H1 (cell line): ENCODE measurements around the gene CD276. TPM values are rescaled to one million over a fixed set of nuclear protein-coding genes. Genes with fewer than 3 reads are reported as not detected.

Experiments
- CTCF ChIA-PET: fragments of 300-600 bp; sonication (Branson Sonifier 250); formaldehyde crosslinking; loops from one replicate; lab custom pipeline; 2021; ENCODE audit not compliant: partially characterized antibody; lab: Charles Lee
- POLR2A ChIA-PET: fragments of 300-600 bp; sonication (Branson Sonifier 250); formaldehyde crosslinking; loops from one replicate; lab custom pipeline; 2021; ENCODE audit warnings: inconsistent platforms; ENCODE audit not compliant: partially characterized antibody; lab: Charles Lee
- DNase-seq, 2 experiments: peaks; one replicate each; pipeline versions ENCODE4 v3.0.0 to v3.0.0-alpha.2; 2010 to 2022; ENCODE audit warnings: low spot score in 2 of 2, low read depth in 1 of 2, mixed read lengths in 1 of 2
- FAIRE-seq: peaks from 2 replicates; lab custom pipeline; 2011; peaks lifted over from hg19 to GRCh38; lab: Jason Lieb, UNC
- H2AFZ ChIP-seq: 2 replicates; pipeline ENCODE4 v1.8.1; 2012; ENCODE audit warnings: low read length, inconsistent platforms
- H2AK5ac ChIP-seq: 2 replicates; pipeline ENCODE4 v1.6.1; 2013; ENCODE audit warnings: low read depth, low read length
- H2BK120ac ChIP-seq: replicated peaks from 2 replicates; pipeline ENCODE3; 2013; ENCODE audit warnings: low read depth, low read length, inconsistent platforms
- H2BK12ac ChIP-seq: 2 replicates; pipeline ENCODE4 v1.6.1; 2013; ENCODE audit warnings: low read depth, low read length
- H2BK15ac ChIP-seq: 2 replicates; pipeline ENCODE4 v1.6.1; 2013; ENCODE audit warnings: low read length
- H2BK20ac ChIP-seq: 2 replicates; pipeline ENCODE4 v1.6.1; 2013; ENCODE audit warnings: low read length
- H2BK5ac ChIP-seq: 2 replicates; pipeline ENCODE4 v1.6.1; 2013; ENCODE audit warnings: low read depth, low read length
- H3K14ac ChIP-seq: 2 replicates; pipeline ENCODE4 v1.6.1; 2013; ENCODE audit warnings: inconsistent platforms; ENCODE audit not compliant: insufficient read length
- H3K18ac ChIP-seq: 2 replicates; pipeline ENCODE4 v1.6.1; 2013; ENCODE audit warnings: low read length; ENCODE audit errors: extremely low read depth
- H3K23ac ChIP-seq: 2 replicates; pipeline ENCODE4 v1.6.1; 2013; ENCODE audit warnings: inconsistent platforms; ENCODE audit not compliant: insufficient read length
- H3K23me2 ChIP-seq: 2 replicates; pipeline ENCODE4 v1.6.1; 2013; ENCODE audit warnings: low read depth, low read length
- H3K27ac ChIP-seq: 2 replicates; pipeline ENCODE4 v1.6.1; 2011; ENCODE audit warnings: low read depth, low read length, inconsistent platforms
- H3K27me3 ChIP-seq, 4 experiments: replicated peaks in 1 of 4; 1 replicate in 1 of 4; 2 replicates in 3 of 4; pipeline versions ENCODE4 v1.6.1 to v1.8.1; 2011 to 2013; ENCODE audit warnings: low read length in 3 of 4, mild to moderate bottlenecking in 3 of 4, inconsistent platforms in 2 of 4, mixed read lengths in 2 of 4, moderate library complexity in 1 of 4; ENCODE audit not compliant: control insufficient read depth in 3 of 4, insufficient read depth in 3 of 4; ENCODE audit errors: extremely low read depth in 1 of 4
- H3K36me3 ChIP-seq, 4 experiments: 2 replicates each; pipeline versions ENCODE4 v1.6.1 to v1.8.1; 2011 to 2013; ENCODE audit warnings: mild to moderate bottlenecking in 4 of 4, low read length in 3 of 4, moderate library complexity in 2 of 4, control low read depth in 1 of 4, inconsistent platforms in 1 of 4; ENCODE audit not compliant: insufficient read depth in 4 of 4, control insufficient read depth in 2 of 4
- H3K4ac ChIP-seq: replicated peaks from 2 replicates; pipeline ENCODE3; 2013; ENCODE audit warnings: low read length, low read depth, mixed read lengths, inconsistent platforms; ENCODE audit not compliant: insufficient read length
- H3K4me1 ChIP-seq, 4 experiments: replicated peaks in 1 of 4; 1 replicate in 1 of 4; 2 replicates in 3 of 4; pipeline versions ENCODE4 v1.6.1 to v1.8.1; 2011 to 2013; ENCODE audit warnings: low read length in 3 of 4, inconsistent platforms in 2 of 4, mixed read lengths in 1 of 4; ENCODE audit not compliant: insufficient read depth in 4 of 4, control insufficient read depth in 3 of 4
- H3K4me2 ChIP-seq, 2 experiments: 2 replicates each; pipeline versions ENCODE4 v1.6.1 to v1.8.1; 2011 to 2013; ENCODE audit warnings: low read depth in 2 of 2, low read length in 2 of 2, control low read depth in 1 of 2, inconsistent platforms in 1 of 2, mild to moderate bottlenecking in 1 of 2; ENCODE audit not compliant: insufficient read depth in 1 of 2
- H3K4me3 ChIP-seq, 4 experiments: fragments of 200-600, 300-600 bp in 1 of 4; sonication (generic), shearing (Covaris generic), sonication (Bioruptor Twin) in 1 of 4; 2 replicates each; pipeline versions ENCODE4 v1.5.1 to v1.8.1; 2011 to 2016; ENCODE audit warnings: low read length in 4 of 4, low read depth in 3 of 4, control low read depth in 2 of 4, inconsistent platforms in 2 of 4, mild to moderate bottlenecking in 2 of 4, mixed read lengths in 1 of 4, moderate library complexity in 1 of 4; ENCODE audit not compliant: insufficient read depth in 2 of 4; ENCODE audit errors: extremely low read depth in 1 of 4
- H3K56ac ChIP-seq: replicated peaks from 2 replicates; pipeline ENCODE3; 2013; ENCODE audit warnings: low read depth, mild to moderate bottlenecking, mixed read lengths, low read length, inconsistent platforms; ENCODE audit not compliant: insufficient read length
- H3K79me1 ChIP-seq: 2 replicates; pipeline ENCODE4 v1.6.1; 2013; ENCODE audit warnings: low read depth, low read length, control low read depth
- H3K79me2 ChIP-seq, 2 experiments: 2 replicates each; pipeline versions ENCODE4 v1.6.1 to v1.8.1; 2012 to 2013; ENCODE audit warnings: low read length in 2 of 2, mild to moderate bottlenecking in 2 of 2, inconsistent platforms in 1 of 2; ENCODE audit not compliant: insufficient read depth in 2 of 2, control insufficient read depth in 1 of 2
- H3K9ac ChIP-seq, 4 experiments: replicated peaks in 1 of 4; 1 replicate in 1 of 4; 2 replicates in 3 of 4; pipeline versions ENCODE4 v1.6.1 to v1.8.1; 2011 to 2013; ENCODE audit warnings: low read depth in 3 of 4, low read length in 3 of 4, control low read depth in 2 of 4, mild to moderate bottlenecking in 2 of 4, moderate library complexity in 2 of 4, inconsistent platforms in 1 of 4; ENCODE audit errors: extremely low read depth in 1 of 4
- H3K9me3 ChIP-seq, 2 experiments: 2 replicates each; pipeline versions ENCODE4 v1.6.1 to v1.8.1; 2012 to 2013; ENCODE audit warnings: mild to moderate bottlenecking in 2 of 2, moderate library complexity in 2 of 2, control low read depth in 1 of 2, inconsistent platforms in 1 of 2, low read depth in 1 of 2, low read length in 1 of 2, mixed read lengths in 1 of 2; ENCODE audit not compliant: insufficient read depth in 2 of 2
- H4K20me1 ChIP-seq, 2 experiments: replicated peaks in 1 of 2; 2 replicates each; pipeline versions ENCODE3 to v1.8.1; 2011 to 2013; ENCODE audit warnings: inconsistent platforms in 2 of 2, low read length in 2 of 2, mild to moderate bottlenecking in 1 of 2; ENCODE audit not compliant: insufficient read depth in 2 of 2, control insufficient read depth in 1 of 2
- H4K5ac ChIP-seq: 2 replicates; pipeline ENCODE4 v1.6.1; 2013; ENCODE audit warnings: low read length, low read depth, mixed read lengths, inconsistent platforms; ENCODE audit not compliant: insufficient read length
- H4K8ac ChIP-seq: 2 replicates; pipeline ENCODE4 v1.8.0; 2013; ENCODE audit warnings: mild to moderate bottlenecking, moderate library complexity, low read length, inconsistent platforms; ENCODE audit not compliant: insufficient read depth; ENCODE audit errors: extremely low read depth
- H4K91ac ChIP-seq: replicated peaks from 2 replicates; pipeline ENCODE3; 2013; ENCODE audit warnings: low read length, mixed read lengths, inconsistent platforms; ENCODE audit not compliant: insufficient read length
- CHD2 ChIP-seq: IDR thresholded peaks from 2 replicates; pipeline ENCODE4 v1.6.1; 2012; ENCODE audit warnings: low read length, improper control_type of control experiment
- WGBS, 2 experiments: shearing (Covaris generic) in 1 of 2; methylation state at CpG; one replicate each; pipeline versions ENCODE4 v1.1.6 to v1.1.7; 2013 to 2015; ENCODE audit warnings: low lambda C conversion rate in 2 of 2, mixed read lengths in 2 of 2, inconsistent platforms in 1 of 2, low coverage in 1 of 2, missing lambda C conversion rate in 1 of 2; ENCODE audit not compliant: insufficient replicate concordance in 2 of 2, insufficient coverage in 1 of 2, insufficient read length in 1 of 2; ENCODE audit errors: extremely low coverage in 1 of 2, missing lambda C conversion rate in 1 of 2; 5-methylcytosine and 5-hydroxymethylcytosine counted together
- polyA plus RNA-seq, 7 experiments: library from polyadenylated mRNA; depleted of rRNA in 3 of 7; stranded (reverse) in 5 of 7; unstranded in 2 of 7; fragments of >200 nt in 5 of 7; fragments of 200-250 nt in 2 of 7; gene quantifications; 1 replicate in 5 of 7; 2 replicates in 1 of 7; 4 replicates in 1 of 7; pipeline versions ENCODE4 v1.2.1 to v1.2.3, GENCODE V29; 2011 to 2013; ENCODE audit warnings: missing spikeins in 2 of 7, mixed read lengths in 2 of 7
- total RNA-seq: library from RNA; stranded (reverse); fragmentation: NEBNext Ultra II Directional; extraction: Animal tissue kit (Norgen Biotek cat#: 25700); gene quantifications from 2 replicates; pipeline ENCODE4 v1.2.1, GENCODE V29; 2021

Gene CD276
- total and polyA plus RNA-seq, 2 of the 8 experiments (the other 6 are each of a cell fraction or from before 2014, with no cell fraction given): 156 to 158 TPM

- Histone ChIP-seq H4K20me1 (no peaks in the 10 kb centered on the region), H2BK120ac (no peak overlapping the region), H3K23me2 (no peaks in the 10 kb centered on the region), H3K9me3 (no peaks in the 10 kb centered on the region), H2BK5ac (no peak overlapping the region), H3K79me1 (no peaks in the 10 kb centered on the region), H3K79me2 (no peaks in the 10 kb centered on the region), H3K23ac (no peak overlapping the region), H3K4ac (no peak overlapping the region), H3K56ac (no peak overlapping the region), H2BK20ac (no peak overlapping the region), H4K91ac (no peak overlapping the region), H3K4me3 (no peak overlapping the region), H4K8ac (no peak overlapping the region), H3K9ac (no peak overlapping the region), H3K27ac (no peak overlapping the region), H2BK15ac (no peak overlapping the region), H3K36me3 (no peaks in the 10 kb centered on the region), H2AK5ac (no peak overlapping the region), H2AFZ (no peak overlapping the region), H2BK12ac (no peak overlapping the region), H3K27me3 (no peaks in the 10 kb centered on the region), H3K14ac (no peak overlapping the region), H4K5ac (no peak overlapping the region), H3K4me2 (no peak overlapping the region), H3K4me1 (peaks cover 0 to 4% (median 0%) of the 10 kb centered on the region in 4 experiments; a peak in 2 of 7 replicates), H3K18ac (no peak overlapping the region)
- WGBS, 2 experiments: 80% methylated on average over 4 of the region's 4 CpGs; no CpG with 5 or more reads in 1 of the 2 experiments
- DNase-seq (no peak), FAIRE-seq (no peak)
- TF ChIP-seq CHD2: no peak
- CTCF ChIA-PET: interaction anchor here (1.1 to 14.7 kb wide), 9 partner anchors 9 to 178 kb away, joined by 3 to 187 read pairs (median 5); no protein-coding TSS in a partner anchor
- POLR2A ChIA-PET: no interaction called here
Observed at GRCh38 chr15:73723191-73723590, 39.0 kb downstream of the CD276 start.
